HepG2 (cell line): ENCODE measurements around the gene ZNF106.

ENCODE experiments used
- AKAP8 ChIP-seq: sonication (generic); formaldehyde crosslinking; IDR thresholded peaks from 2 replicates; pipeline ENCODE4 v1.5.1; 2020; ENCODE audit warnings: mild to moderate bottlenecking, missing genetic modification reagents
- SMAD3 ChIP-seq: sonication (generic); formaldehyde crosslinking; IDR thresholded peaks from 2 replicates; pipeline ENCODE4 v1.4.0; 2020; ENCODE audit warnings: missing genetic modification reagents

GRCh38 chr15:42499858-42500609, 9.1 kb upstream of the ZNF106 start:
- TF ChIP-seq SMAD3, result no peak
- no peak for TF ChIP-seq AKAP8 (CRISPR knock-in tag)
